COLO668 (cell line): ENCODE data around the gene PDE11A.
"Not testable (repeated sequence)": the region's sequence is repeated elsewhere in the genome, so short reads cannot be mapped to it uniquely, and the experiment has no call there.

Source experiments
- DNase-seq: peaks from one replicate; lab custom pipeline; 2025; ENCODE audit not compliant: unreplicated experiment; lab: John Stamatoyannopoulos, UW

Gene PDE11A

DNA sequence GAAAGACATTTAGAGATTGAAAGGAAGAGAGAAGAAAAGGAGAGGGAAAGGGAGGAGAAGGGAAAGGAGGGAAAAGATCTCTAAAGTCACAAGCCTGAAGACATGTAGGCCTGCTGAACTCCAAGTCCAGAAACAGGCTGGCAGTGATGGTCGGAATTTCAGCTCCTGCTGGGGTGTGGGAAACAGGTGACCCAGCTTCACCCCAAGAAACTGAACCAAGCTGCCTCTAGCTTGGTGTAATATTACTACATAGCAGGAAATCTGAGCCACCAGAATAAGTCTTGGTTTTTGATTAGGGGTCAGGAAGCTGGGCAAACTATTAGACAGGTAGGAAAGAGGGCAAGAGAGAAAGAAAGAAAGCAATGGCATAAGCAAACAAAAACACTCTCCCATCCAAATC lies 185.8 kb downstream of the PDE11A start:
- DNase-seq = no peak

DNA sequence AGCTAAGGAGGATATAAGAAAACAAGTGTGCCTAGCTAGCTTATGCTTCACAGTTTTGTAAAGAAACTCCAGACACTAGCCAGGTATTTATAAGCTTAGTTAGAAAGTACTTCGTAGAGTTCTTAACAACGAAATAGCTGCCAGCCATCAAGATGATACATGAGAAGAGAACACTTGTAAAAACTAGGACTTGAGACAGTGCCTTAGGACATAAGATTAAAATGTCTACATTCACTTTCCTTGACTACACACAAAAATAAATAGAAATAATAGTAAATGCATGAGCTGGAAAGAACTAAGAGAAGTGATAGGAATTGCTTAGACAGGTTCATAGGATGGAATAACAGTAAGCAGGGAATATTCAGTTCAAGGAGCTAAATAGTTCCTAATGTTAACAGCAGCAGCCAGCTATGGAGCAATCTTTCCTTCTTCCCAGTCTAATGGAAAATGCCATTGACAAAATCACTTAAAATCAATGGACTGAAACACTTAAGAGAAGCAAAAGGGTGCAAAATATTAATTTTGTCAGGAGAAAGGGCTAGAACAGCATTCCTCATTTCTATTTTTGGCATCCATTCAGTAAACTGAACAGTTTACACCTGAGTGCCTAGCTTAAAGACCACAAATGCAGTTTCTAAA lies 186.6 kb downstream of the PDE11A start:
- no peak for DNase-seq

DNA sequence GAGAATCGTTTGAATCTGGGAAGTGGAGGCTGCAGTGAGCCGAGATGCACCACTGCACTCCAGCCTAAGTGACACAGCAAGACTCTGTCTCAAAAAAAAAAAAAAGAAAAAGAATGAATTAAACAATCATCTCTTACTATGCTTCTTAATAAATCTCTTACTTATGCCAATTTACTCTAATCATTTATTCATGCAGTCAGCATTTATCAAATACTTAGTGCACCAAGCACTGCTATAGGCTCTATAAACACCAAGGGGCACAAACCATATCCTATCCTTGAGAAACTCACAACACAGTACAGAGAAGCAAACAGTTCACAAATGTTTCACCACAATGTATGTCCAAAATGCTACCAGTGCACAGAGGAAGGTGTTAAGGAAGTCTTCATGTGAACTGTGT lies 189.4 kb downstream of the PDE11A start:
- no peak for DNase-seq

DNA sequence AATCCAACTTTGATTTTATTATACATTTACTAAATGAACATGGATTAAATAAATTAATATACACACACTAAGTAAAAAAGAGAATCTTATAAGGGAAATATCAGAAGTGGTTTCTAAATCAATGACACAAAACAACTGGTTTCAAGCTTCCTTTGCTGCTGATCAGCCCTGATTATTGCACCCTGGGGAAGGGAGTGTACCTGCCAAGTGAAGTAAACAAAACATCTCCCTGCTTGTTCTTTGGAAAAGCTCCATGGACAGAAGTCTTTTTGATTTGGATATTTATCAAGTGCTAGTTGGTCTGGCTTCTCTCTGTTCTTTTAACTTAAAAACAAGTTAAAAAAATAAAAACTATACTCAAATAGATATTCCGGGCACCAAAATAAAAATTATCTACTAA lies 190.1 kb downstream of the PDE11A start:
- no peak for DNase-seq

DNA sequence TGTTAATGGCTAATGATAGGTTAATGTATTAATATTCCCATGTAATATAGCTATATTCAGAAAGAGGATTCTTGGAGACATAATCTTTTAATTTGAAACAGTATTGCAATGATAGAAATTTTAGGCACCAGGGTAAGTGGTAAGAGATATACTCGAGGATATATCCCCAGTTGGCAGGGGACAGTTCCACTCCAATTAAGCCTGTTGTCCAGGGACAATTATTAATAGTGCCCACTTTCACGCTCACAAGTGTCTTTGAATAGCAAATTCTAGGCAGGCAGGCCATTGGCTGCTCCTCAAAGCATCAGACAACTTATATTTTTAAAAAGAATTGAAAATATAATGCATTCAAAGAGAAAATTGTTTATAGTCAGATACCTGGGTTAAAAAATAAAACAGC lies 190.7 kb downstream of the PDE11A start:
- no peak for DNase-seq

DNA sequence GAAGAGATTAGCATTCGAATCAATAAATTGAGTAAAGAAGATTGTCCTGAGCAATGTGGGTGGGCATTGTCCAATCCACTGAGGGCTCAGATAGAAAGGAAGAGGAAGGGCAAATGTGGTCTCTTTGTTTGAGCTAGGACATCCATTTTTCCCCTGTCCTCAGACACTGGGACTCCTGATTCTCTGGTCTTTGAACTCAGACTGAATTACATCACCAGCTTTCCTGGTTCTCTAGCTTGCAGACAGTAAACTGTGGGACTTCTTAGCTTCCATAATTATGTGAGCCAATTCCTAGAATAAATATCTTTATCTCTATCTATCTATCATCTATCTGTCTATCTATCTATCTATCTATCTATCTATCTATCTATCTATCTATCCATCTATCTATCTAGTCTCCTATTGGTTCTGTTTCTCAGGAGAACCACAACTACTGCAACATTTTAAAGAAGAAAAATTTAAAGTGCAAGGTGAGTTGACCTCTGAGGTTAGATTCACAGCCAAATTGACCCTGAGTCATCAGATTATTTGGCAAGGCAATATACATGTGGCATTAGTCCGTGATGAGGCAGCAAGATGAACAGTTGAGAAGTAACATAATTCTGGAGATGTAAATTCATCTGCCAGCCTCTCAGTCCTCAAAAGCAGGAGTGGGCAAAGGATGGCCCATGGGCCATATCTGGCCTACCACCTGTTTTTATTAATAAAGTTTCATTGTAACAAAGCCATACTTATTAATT lies 191.4 kb downstream of the PDE11A start:
- DNase-seq = no peak

DNA sequence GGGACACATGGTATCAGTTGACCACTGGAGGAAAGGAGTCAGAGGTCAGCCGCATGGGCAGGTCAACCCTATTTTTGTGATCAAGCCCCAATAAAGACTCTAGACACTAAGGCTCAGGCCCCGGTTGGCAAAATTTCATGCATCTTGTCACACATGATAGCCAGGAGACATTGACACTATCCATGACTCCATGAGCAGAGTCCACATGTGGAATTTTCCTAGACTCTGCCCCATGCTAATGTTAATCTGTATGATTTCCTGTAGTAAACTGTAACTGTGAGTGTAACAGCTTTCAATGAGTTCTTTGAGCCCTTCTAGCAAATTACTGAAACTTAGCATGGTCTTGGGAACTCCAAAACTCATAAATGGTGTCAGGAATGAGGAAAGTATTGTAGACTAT lies 192.3 kb downstream of the PDE11A start:
- no peak for DNase-seq

DNA sequence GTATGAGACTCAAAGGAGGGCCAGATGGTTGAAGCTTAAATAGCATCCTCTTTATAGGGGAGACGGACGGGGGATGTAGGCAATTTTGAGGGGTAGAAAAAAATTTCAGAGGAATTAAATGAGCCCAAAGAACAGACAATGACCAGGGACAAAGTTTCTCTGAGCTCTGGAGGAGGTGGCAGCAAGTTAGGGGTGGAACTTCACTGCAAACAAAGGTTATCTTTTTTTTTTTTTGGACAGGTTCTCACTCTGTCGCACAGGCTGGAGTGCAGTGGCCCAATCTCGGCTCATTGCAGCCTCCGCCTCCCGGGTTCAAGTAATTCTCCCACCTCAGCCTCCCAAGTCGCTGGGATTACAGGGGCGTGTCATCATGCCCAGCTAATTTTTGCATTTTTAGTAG lies 195.6 kb downstream of the PDE11A start:
- no peak for DNase-seq

DNA sequence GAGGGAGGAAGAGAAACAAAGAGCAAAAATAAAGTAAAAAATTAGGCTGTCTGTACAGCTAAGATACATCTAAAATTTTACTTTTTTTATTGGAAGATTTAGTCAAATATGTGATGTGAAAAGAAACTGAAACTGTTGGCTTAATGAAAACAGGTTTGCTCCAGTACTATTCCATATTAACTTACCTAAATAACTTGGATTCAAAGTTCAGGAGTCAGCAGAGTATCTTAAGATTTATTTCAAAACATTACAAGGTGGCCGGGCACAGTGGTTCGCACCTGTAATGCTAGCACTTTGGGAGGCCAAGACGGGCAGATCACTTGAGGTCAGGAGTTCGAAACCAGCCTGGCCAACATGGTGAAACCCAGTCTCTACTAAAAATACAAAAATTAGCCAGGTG lies 197.9 kb downstream of the PDE11A start:
- no peak for DNase-seq

DNA sequence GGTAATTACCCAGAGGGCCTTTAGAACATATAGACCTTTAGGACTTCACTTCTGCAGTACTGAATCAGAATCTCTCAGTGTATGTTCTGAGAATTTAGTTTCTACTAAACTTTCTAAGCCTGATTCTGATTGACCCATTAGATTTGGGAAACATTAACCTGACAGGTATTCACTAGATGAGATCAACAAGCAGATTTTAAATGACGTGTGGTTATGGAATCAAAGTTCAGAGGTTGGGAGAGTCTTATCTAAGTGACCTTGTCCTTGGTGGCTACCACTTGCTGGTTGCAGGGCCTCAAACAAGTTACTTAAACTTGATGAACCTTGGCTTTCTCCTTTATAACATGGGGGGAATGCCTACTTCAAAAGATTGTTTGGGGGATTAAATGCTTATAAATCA lies 198.7 kb downstream of the PDE11A start:
- no peak for DNase-seq

DNA sequence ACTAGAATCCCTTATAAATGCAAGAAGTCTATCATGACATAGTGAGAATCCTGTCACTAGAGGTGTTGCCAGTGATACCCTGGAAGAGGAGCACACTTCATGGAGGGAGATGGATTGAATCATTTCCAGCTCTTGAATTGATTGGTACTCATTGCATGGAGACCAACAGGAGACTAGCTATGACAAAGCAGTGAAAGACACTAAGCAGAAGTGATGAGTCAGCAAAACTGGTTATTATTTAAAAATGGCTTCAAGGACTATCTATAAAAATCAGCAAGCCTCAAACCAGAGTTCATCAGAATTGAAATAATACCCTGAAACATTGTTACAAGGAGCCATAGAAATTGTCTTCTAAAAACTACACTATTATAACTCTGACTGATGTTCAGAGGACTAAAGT lies 200.3 kb downstream of the PDE11A start:
- DNase-seq = no peak

DNA sequence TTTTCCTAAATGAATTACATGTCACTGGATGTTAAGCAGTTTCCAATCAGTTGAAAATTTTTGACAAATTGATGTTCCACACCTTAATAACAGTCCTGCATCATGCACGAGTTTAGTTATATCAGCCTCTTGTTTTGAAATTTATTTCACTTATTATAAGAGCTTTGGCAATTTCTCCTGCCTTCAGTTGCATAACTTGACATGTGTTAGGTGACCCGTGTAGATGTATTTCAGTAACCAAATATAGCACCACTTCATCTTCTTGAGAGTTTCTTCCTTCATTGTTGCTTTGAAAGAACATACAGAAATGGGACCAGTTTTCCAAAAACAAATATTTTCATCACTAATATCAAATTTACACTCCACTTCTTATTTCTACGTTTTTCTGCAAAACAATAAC lies 202.7 kb downstream of the PDE11A start:
- DNase-seq = no peak

DNA sequence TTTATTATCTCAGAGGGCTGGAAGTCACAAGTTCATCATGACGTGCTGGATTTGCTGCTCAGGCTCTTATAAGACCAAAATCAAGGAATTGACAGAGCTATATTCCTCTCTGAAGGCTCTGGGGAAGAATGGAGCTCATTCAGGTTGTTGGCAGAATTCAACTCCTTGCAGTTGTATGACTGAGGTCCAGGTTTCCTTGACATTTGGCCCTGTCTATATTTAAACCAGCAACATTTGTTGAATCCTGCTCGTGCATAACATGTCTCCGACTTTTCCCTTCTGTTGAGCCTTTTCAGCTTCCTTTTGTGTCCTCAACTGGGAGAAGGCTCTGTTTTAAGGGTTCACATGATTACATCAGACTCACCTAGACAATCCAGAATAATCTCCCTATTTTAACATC lies 203.4 kb downstream of the PDE11A start:
- no peak for DNase-seq

DNA sequence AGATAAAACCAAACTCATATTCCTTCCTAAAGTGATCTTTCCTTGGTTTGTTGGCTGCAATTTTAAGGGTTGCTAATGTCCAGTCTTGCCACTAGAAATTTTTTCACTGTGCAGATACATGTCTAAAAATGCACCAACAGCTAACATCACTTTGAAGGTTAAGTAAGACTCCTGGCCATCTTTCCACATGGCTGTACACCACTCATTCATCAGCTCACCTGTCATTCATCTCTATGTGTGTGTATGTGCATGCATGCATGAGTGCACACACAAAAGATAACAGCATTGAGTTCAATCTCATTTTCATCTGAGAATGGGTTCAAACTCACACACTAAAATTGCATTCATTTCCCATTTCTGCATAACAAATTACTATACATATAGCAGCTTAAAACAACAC lies 203.8 kb downstream of the PDE11A start:
- DNase-seq = no peak

DNA sequence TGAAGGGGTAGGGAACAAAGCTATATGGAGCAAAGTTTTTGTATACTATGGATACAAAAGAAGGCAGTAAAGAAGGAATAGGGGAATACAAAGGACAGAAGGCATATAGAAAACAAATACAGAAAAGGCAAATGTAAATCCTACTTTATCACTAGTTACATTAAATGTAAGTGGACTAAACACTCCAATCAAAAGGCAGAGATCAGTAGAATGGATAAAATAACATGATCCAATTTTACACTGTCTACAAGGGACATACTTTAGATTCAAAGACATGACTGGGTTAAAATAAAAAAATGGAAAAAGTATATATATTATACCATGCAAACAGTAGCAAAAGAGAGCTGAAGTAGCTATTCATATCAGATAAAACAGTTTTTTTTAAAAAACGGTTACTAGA lies 215.0 kb downstream of the PDE11A start:
- no peak for DNase-seq

DNA sequence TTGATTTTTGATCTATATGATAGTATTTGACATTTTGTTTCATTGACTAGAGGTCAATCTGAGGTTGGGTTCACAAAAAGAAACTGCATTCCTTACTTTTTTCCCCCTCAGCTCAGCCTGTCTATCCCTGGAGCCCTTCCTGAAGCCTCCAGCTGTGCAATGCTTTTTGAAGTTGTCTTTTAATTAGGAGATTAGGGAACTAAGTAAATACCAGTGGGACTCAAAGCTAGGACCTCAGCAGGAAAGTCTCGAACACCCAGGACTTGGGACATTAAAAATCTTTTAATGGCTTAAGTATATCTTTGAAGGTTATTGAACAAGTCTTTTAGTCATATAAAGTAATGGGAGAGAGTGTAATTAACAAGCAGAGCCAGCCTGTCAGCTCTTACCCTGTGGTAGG lies 220.2 kb downstream of the PDE11A start:
- no peak for DNase-seq

DNA sequence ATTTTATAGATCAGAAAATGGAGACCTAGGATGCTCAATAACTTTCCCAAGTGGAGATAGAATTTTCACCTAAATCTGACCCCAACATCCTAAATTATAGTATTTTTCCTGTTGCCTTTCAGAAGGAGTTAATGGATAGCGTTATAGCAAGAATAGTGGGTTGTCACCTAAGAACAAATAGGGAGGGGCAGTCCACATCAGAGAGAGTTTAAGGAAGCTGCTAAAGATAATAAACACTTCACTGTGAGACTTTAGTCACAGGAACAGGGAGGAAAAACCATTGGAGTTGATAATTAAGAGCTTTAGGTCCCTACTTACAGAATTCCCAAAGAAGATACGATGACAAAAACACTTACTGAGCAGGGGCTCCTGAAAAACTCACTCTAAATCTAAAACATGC lies 229.4 kb downstream of the PDE11A start:
- no peak for DNase-seq

DNA sequence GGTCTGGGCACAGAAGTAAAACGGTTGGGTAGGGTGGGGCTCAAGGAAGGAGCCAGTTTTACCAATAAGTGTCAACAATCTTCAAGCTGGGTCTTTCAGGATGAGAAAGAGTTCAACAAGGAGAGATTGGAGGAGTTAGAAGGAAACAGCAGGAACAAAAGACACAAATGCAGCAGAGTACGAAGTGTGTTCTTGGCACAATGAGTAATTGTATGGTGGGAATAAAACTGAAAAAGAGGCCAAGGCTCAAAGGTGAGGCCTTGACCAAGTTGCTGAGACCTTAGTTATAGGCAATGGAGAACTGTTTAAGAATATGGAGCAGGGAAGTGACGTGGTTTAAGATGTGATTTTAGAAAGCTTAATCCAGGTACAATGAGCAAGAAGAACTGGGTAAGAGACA lies 230.3 kb downstream of the PDE11A start:
- DNase-seq = no peak

DNA sequence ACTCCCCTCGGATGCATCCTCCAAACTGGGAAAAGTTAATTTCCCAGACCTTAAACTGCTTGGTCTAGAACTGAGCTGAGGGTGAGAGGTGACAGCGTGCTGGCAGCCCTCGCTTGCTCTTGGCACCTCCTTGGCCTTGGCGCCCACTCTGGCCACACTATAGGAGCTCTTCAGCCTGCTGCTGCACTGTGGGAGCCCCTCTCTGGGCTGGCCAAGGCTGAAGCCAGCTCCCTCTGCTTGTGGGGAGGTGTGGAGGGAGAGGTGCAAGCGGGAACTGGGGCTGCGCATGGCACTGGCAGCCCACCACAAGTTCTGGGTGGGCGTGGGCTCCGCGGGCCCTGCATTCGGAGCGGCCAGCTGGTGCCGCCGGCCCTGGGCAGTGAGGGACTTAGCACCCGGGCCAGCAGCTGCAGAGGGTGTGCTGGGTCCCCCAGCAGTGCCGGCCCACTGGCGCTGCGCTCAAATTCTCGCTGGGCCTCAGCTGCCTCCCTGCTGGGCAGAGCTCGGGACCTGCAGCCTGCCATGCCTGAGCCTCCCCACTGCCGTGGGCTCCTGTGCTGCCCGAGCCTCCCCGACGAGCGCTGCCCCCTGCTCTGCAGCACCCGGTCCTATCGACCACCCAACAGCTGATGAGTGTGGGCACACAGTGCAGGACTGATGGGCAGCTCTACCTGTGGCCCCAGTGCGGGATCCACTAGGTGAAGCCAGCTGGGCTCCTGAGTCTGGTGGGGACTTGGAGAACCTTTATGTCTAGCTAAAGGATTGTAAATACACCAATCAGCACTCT lies 237.0 kb downstream of the PDE11A start:
- DNase-seq = not testable (repeated sequence)

DNA sequence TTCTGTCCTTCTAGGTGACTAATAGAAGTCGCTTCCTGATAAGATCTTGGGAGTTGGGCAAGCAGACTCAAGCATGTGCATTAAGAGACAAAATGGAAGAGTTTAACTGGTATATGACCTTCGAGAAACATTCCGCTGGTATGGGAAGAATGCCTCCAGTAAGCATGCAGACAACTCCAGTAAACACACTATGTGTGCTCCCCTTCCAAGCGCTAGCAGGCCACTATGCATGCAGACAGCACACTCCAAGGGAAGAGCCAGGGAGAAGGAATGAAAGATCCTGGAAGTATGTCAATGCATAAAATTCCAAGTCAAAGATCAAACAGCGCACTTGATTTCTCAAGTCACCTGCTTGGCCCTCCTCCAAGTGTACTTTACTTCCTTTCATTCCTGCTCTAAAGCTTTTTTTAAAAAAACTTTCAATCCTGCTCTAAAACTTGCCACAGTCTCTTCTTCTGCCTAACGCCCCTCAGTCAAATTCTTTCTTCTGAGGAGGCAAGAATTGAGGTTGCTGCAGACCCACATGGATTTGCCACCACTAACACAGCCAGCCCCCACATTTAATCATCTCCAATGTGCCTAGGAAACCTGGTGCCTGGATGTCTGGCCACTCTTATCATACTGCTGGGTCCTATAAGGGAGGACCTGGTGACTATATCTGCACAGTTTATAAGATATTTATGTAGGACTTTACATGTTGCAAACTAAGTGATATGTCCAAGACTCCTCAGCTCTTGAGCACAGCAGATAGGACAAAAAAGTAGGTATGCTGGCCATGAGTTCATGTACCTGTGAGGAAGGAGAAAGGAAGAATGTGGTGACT lies 239.8 kb downstream of the PDE11A start:
- DNase-seq = no peak

DNA sequence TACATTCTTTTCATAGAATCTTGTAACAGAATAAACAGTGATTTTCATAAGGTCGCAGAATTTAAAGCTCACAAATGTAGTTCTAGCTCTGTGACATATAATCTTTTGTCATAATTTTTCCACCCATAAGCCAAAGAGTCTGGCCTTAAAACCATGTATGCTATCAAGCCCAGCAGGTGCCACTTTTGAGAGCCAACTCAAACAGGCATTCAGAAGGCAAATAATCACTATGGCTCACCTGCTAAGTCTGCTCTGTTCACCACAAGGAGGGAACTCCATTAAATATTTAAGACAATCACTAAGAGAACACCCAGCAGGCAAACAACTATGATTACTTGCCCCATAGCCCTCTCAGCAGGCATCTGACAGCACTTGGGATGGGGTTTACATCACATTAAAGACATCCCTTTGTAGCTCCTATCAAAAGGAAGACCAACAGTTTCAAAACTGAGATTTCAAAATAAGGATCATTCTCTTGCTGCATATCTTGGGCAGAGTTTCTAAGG lies 241.6 kb downstream of the PDE11A start:
- DNase-seq = peak; percentile 37
